ENCODE results near the gene SRM.
"Not testable (repeated sequence)": the region's sequence is repeated elsewhere in the genome, so short reads cannot be mapped to it uniquely, and the experiment has no call there.

SRM gene

DNA sequence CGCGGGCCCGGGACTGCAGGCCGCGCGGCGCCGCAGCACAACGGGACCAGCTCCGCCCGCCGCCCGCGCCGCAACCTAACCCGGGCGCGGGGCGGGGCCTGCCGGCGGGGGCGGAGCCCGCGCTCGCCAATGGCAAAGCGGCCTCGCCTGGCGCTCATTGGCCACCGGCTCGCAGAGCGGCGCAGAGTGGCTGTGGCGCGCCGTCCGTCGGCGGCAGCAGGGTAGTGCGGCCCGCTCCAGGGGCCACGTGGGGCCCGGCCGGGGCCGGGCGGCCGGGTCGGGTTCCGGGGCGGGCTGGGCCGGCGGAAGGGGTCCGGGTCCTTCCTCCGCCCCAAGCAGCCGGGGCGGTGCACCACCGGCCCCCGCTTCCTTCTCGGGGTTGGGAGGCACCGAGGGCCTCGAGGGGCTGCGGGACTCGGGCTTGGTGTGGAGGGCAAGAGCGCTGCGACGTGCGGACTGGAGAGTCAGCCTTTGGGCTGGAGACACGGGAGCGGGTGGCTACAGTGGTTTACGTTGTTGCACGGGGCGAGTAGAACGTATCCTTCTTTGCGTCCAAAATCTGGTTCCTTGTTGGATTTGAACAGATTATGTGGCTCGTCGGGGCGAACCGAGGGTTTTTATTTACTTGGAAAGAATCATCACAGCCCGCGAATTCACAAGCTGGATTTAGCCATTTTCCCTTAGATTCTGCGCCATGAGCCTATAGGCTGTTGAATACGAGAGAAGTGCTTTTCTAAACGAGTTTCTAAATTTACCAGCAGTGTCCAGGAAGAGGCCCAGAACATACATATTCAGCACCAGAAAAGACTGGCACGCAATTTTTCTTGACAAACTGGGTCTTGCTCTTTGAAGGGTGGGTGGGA lies at the start of gene SRM:
TSS of gene SRM (minus strand) at position 51 of the 863 bp plus-strand sequence. CDS start 75 bp downstream, outside the sequence.
- DNase-seq (ENCODE audit: low read depth, low spot score) = peak; percentile 79

DNA sequence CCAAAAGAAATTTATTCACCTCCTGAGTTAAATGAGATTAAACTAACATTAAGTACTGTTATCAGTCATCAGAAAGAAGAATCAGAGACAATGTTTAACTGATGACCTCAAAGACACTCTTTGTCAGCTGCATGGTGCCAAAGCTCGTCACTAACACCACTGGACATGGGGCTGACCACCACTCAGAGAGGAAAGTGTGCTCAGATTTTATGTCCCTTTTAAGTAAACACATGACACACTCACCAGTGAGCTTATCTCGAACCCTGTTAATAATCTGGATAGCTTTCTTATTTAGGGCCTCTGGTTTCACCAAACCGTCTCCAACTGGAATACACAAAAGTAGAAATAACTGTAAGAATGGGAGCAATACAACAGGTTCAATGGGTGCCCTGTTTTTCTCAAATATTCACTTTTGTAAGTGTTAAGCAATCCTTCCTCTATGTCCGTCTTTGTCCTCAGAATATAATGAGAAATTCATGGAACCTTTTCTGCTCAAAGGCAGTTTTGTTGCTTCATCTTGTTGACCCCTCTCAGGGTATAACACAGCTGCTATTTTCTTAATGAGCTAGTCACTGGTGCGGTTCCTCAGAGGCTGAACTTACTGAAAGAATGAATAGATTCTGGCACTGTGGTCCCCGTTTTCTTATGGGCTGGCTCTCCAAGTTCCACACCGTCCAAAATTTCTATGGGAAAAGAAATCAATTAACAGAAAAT lies 49.4 kb upstream of the SRM start:
- no peak for DNase-seq (ENCODE audit: low read depth, low spot score)

DNA sequence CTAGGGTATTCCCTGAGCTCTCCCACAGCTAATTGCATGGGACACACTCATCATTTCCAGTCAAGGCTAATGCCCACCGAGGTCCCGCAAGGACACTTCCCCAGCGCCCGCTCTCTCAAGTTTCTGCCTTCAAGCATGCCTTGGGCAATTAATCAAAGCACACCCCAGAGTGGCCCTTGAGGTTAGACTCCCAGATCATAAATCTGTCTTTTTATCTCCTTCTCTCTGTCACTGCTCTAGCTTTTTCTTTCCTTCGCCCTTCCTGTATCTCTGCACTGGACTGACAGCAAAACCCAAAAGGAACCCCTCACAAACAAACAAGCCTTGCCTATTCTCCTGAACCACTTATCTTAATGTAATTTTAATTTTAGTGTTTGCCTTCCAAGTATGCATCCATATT lies 47.8 kb upstream of the SRM start:
- DNase-seq (ENCODE audit: low read depth, low spot score) = no peak

DNA sequence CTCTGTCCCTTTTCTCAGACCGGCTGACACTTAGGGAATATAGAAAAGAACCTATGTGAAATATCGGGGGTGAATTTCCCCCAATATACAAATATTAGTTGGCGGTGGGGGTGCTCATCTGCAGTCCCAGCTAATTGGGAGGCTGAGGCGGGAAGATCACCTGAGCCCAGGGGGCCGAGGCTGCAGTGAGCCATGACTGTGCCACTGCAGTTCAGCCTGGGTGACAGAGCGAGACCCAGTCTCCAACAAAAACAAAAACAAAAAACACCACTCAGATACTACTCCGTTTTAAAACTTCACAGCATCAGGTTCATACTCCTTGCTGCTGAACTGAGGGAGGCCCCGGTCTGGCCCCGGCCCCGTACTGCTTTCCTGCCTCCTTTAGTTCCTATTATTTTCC lies 45.8 kb upstream of the SRM start:
- no peak for DNase-seq (ENCODE audit: low read depth, low spot score)

DNA sequence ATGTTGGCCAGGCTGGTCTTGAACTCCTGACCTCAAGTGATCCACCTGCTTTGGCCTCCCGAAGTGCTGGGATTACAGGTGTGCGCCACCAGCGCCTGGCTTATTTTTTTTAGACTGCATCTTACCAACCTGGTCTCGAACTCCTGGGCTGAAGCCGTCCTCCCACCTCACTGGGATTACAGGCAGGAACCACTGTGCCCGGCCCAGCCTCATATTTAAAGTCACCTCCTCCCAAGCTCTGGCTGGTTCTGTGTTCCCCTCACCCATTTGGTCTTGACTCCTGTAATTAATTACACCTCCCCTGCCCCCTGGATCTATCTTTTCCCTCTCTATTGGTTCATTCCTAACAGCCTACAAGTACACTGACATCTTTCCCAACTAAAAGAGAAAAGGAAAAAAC lies 41.5 kb upstream of the SRM start:
- no peak for DNase-seq (ENCODE audit: low read depth, low spot score)

DNA sequence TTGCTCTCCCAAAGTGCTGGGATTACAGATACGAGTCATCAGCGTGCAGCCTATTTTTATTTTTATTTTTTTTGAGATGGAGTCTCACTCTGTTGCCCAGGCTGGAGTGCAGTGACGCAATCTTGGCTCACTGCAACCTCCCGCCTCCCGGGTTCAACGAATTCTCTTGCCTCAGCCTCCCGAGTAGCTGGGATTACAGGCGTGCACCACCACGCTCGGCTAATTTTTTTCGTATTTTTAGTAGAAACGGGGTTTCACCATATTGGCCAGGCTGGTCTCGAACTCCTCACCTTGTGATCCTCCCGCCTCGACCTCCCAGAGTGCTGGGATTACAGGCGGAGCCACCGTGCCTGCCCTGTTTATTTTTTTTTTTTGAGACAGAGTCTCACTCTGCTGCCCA lies 41.0 kb upstream of the SRM start:
- DNase-seq (ENCODE audit: low read depth, low spot score) = not testable (repeated sequence)

DNA sequence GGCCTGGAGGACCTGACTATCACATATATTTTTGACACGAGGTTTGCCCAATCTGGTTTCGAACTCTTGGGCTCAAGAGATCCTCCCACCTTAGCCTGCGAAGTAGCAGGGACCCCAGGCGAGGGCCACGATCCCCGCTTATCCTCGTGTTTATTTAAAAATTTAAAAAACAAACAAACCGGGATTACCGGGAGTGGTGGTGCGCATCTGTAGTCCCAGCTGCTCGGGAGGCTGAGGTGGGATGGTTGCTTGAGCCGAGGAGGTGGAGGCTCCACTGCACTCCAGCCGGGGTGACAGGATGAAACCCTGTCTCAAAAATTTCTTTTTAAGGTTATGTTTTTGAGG lies 40.3 kb upstream of the SRM start:
- no peak for DNase-seq (ENCODE audit: low read depth, low spot score)

DNA sequence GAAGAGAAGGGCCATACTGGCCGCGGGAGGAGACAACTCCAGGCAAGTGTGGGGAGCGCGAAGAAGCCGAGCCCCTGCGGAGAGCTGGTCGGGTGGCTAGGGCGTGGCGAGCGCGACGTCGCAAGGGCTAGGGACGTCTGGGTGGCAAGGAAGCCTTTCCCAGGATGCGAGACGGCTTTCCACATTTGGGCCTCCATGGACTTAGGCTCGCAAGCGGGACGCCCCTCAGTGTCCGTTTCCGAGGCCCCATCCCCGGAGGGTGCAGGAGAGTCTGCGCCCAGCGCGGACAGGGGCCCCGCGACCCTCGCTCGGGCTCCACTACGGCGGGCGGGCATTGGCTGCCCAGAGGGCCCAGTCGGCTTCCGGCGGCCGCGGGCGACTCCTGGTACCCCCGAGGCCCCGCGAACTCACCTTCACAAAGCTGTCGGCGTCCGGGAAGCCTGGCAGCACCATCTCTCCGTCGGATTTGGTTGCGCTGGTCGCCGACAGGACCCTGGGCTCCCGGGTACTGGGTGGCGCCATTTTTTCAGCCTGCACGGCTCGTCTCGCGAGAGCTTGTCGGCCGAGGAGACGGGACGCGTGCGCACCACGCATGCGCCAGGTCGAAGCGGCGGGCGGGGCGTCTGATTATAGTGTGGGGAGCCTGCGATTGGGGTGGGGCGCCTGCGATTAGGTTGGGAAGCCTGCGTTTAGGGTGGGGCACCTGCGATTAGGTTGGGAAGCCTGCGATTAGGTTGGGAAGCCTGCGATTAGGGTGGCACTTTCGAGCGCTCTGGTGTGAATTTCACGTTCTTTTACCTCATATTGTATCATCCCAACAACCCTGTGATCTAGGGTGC lies 39.7 kb upstream of the SRM start, which contains the start of gene EXOSC10:
TSS of gene EXOSC10 (minus strand) at position 560 of the 839 bp plus-strand sequence. CDS start at position 522, 38 bp downstream.
- peak; percentile 88 for DNase-seq (ENCODE audit: low read depth, low spot score)

DNA sequence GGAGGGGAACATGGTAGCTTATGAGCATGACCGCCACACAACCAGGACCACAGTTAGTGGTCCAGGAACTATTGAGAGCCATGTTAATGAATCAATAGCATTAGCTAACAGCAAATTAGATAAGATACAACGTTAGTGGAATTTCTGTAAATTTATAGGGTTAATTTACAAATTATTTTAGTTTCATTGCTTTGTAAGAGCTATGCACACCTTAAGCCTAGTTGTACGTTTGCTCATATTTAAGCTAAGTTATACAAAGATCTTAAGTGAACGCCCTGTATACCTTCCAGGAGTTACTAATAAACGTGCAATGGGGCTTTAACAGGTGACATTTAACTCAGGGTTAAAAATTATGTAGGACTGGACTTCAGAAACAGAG lies 39.1 kb upstream of the SRM start:
- no peak for DNase-seq (ENCODE audit: low read depth, low spot score)

DNA sequence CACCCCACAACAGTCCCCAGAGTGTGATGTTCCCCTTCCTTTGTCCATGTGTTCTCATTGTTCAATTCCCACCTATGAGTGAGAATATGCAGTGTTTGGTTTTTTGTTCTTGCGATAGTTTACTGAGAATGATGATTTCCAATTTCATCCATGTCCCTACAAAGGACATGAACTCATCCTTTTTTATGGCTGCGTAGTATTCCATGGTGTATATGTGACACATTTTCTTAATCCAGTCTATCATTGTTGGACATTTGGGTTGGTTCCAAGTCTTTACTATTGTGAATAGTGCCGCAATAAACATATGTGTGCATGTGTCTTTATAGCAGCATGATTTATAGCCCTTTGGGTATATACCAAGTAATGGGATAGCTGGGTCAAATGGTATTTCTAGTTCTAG lies 24.0 kb upstream of the SRM start:
- DNase-seq (ENCODE audit: low read depth, low spot score) = not testable (repeated sequence)

DNA sequence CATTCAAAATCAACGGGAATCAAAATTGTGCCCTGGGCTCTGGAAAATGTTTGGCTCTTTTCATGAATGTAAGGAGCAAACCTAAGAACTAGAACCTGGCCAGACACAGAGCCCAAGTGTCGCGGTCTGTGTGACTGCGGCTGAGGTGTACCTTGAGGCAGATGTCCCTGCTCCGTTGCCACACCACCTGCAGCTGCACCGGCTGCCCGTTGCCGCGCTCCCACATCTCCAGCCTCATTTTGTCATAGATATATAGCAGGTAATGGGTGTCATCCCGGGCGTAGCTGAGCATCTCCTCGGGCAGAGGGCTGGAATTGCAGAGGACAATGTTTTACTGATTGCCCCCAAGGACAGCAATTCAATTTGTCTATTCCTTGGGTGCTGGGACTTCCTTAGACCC lies 21.1 kb upstream of the SRM start:
- no peak for DNase-seq (ENCODE audit: low read depth, low spot score)

DNA sequence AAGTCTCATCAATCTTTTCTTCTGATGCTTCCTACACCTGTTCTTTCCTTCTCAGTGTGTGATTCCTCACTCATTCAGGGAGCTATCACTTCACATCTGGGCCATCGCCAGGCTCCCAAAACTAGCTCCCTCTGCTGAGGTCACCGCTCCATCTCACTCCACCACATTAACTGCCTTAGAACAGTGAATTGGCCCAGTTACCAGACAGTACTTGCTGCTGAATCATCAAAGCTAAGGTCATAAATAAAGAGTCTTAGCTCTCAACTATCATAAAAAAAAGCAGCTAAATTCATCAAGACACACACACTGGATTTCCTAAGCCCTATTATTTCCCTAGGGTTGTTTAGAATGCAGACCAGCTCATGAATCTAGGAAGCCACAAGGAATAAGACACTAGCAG lies 18.8 kb upstream of the SRM start:
- DNase-seq (ENCODE audit: low read depth, low spot score) = no peak

DNA sequence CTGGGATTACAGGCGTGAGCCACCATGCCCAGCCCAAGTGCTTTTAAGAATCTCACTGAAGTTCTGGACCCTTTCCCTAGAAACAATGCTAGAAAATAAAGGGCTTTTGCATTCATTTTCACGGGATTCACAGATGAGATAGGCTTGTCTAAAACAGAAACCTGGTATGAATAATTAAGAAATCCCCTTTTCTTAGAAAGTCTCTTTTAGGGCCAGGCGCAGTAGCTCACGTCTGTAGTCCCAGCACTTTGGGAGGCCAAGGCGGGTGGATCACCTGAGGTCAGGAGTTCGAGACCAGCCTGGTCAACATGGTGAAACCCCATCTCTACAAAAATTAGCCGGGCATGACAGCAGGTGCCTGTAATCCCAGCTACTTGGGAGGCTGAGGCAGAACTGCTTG lies 13.6 kb upstream of the SRM start:
- not testable (repeated sequence) for DNase-seq (ENCODE audit: low read depth, low spot score)

DNA sequence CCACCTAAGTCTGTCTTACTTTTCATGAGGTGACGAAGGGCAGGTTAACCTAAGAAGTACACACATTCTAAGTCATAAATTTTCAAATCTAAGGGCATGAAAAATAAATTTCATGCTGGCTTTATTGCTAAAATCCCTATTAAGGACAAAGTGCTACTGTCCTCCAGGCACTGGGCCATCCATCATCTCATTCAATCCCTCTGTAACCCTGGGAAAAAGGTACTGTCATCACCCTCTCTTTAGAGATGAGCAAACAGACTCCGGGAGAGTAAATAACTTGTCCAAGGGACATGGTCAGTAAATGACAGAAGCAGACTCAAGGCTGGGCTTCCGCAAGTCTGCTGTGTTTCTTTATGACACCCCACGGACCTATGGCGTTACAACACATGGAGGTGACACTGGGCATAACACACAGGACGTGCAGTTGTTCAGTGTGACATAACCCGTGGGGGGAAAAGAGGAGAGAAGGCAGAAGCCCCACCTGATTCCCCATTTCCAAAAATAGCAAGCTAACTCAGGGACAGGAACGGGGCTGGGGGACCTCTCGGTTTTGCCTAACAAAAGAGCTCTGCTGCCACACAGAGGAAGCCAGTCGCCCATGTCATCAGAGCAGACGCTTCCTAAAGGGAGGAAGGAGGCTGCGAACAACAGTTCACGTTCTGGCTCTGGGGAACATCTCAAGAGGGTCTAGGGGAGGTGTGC lies 12.5 kb upstream of the SRM start:
- DNase-seq (ENCODE audit: low read depth, low spot score) = no peak

DNA sequence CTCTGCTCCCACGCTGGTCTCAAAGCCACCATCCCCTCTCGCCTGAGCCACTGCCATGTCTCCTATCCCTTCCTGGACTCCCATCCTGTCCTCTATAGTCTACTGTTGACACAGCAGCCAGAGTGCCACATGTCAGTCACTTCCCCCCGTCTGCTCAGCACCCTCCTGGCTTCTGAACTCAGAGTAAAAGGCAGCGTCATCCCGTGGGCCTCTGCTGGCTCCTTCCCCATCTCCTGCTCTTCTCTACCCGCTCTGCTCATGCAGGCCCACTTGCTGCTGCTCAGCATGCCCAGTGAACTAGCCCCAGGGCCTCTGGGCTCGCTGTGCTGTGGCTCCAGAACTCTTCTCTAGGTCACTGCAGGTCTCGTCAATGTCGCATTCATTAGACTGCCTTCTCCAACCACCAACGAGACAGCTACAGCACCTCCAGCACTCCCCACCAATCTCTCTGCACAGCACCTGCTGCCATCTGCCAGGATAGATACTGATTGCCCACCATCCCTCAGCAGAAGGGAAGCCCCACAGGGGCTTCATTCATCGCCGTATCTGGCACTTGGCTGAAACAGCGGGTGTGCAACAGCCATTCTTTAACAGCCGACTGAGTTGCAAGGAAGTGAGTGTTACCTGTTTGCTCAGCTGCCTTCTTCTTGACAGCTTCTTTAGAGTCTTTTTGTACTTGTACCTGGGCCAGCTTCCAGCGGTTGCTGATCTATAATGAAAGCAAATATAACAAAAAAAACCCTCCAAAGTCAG lies 11.8 kb upstream of the SRM start:
- no peak for DNase-seq (ENCODE audit: low read depth, low spot score)

DNA sequence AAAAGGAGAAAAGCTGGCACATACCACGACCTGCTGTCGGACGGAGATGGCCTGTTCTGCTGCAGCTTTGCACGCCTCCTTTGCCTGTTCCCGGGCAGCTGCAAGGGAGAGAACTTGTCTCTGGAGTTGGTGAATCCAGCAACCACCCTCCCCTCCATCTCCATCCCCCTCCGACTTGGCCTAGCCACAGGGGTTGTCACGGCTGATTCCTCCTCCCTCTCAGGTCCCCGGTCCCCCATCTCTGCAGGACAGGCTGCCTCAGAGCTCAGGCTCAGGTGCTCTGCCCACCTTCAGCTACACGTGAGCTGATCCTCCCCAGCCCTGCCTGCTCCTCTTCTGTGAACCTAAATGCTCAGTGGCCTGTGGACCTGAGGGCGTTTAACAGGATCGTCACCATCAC lies 11.1 kb upstream of the SRM start:
- no peak for DNase-seq (ENCODE audit: low read depth, low spot score)

DNA sequence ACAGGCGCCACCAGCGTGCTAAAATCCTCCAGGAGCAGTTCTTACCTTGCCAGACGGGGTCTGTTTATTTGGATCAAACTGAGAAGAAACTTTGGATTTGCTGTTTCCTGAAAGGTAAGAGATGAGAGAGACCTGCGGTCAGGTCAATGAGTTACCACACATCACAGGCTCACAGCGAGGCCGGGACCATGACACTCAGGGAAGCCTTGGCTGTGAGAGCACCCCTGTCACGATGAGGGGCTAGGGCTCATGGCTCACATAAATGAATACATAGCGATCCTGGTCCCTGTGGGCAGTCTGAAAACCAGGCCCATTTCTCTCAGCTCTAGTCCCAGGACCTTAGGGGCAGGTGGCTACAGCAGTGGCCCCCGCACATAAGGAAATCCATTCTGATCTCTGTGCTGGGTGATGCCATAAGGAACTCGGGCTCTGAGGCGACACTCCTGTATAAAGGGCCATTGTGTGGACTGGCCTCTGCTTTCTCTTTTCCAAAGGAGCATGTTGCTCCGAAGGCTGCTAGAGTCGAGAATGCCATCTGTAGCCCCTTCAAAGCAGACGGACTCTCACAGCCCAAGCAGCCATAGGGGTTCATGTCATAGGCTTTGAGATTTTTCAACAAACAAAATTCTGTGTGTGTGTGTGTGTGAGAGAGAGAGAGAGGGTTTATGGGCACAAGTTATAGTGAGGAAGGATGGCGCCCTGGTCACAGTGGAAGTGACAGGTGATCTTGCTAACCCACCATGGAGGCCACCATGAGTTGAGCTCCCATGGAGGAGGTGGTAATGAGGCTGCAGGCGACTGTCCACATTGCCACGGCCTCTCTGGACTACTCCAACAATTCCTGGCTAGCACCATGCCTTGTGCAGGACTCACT lies 9.0 kb upstream of the SRM start:
- DNase-seq (ENCODE audit: low read depth, low spot score) = no peak

DNA sequence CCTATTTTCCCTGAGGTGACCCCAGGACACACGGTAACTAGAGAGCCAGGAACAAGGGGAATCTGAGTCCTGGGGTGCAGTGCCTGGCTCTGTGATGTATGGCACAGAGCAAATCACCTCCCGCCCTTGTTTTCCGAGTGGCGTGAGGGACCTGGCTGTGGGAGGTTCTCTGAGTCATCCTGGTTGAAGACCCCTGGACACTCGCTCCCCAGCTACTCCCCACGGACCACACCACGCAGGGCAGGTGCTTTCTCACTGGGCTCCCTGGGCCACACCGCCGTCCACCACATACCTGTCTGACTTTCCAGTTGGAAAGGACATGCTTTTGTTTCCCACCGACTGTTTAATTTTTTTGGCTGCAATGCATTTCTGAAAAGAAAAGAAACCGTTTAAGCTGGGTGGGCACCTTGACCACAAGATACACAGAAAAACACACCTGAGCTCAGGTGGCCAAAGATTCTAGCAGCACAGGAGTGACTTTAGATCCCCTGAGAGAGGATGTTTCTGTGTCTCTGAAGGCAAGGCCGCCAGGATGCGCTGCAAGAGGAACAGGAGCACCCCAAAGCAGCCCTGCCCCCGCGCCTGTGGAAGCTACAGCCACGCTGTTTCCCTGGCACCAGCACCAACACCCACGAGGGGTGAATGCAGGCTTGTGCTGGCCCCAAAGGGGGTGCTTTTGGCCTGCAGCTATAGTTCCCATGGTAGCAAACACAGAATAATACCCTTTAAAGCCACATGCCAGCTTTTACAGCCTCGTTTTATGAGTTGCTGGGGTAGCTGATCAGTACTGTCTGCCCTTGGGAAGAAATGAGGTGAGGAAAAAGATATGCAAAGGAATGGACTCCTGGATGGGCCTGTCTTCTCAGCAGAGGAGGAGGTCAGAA lies 8.1 kb upstream of the SRM start:
- DNase-seq (ENCODE audit: low read depth, low spot score) = no peak

DNA sequence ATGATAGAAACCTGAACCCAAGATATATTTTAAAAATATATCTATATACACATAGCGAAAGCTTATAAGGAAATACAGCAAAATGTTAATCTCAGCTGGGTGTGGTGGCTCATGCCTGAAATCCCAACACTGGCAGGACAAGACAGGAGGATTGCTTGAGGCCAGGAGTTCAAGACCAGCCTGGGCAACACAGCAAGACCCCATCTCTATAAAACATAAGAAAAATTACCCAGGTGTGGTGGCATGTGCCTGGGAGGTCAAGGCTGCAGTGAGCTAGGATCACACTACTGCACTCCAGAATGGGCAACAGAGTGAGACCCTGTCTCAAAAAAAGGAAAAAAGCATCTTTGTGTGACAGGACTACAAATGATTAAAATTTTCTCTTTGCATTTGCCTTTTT lies 6.0 kb upstream of the SRM start:
- DNase-seq (ENCODE audit: low read depth, low spot score) = no peak
